Mammary epithelial cell (primary cell): ENCODE measurements around the gene ABTB2.

Experiments used
- CTCF ChIP-seq, 2 donors: IDR thresholded peaks in 1 of 2; conservative IDR thresholded peaks in 1 of 2; 2 replicates each; pipeline ENCODE4 v1.5.1; 2011 to 2012; ENCODE audit warnings: inconsistent platforms in 2 of 2, low read length in 2 of 2, mild to moderate bottlenecking in 2 of 2, control low read depth in 1 of 2, low read depth in 1 of 2; ENCODE audit not compliant: insufficient read depth in 1 of 2; ENCODE audit errors: extremely low read depth in 1 of 2
- EZH2 ChIP-seq: IDR thresholded peaks from 2 replicates; pipeline ENCODE4 v1.6.1; 2012; ENCODE audit warnings: low read length, inconsistent platforms, borderline replicate concordance

- TF ChIP-seq CTCF (conservative IDR thresholded peaks at IDR 0.05 in 1 of 2, IDR thresholded peaks at IDR 0.05 in 1 of 2; ENCODE audit: extremely low read depth in 1 of 2, insufficient read depth in 1 of 2, low read depth in 1 of 2, low read length in 2 of 2) (peak; percentile 70 to 86), EZH2 (no peak)
Observed at GRCh38 chr11:34358728-34359547, 1.1 kb upstream of the ABTB2 start.
